Measurements from ENCODE around the gene FBXW7.

Gene FBXW7

DNA sequence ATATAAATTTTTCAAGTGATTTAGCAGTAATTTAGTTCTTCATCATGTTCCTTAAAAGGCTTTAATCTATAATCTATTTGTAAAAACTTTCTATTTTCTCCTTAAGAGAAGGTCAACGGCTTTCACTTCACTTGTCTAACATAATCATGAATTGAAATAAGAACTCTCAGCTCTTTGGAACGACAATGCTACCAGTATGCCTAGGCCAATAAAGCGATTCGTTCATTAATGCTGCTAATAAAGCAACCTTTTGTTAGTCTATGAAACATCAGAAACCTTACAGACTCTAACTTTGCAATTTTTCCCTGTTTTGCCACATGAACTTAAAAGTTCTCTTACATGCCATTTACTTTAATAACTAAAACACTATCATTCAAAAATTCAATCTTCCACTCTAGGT lies 47.6 kb downstream of the FBXW7 start:
- H3K4me3 ChIP-seq (ENCODE audit: low read length), result no peak overlapping the region
- TF ChIP-seq, protein P1, sequence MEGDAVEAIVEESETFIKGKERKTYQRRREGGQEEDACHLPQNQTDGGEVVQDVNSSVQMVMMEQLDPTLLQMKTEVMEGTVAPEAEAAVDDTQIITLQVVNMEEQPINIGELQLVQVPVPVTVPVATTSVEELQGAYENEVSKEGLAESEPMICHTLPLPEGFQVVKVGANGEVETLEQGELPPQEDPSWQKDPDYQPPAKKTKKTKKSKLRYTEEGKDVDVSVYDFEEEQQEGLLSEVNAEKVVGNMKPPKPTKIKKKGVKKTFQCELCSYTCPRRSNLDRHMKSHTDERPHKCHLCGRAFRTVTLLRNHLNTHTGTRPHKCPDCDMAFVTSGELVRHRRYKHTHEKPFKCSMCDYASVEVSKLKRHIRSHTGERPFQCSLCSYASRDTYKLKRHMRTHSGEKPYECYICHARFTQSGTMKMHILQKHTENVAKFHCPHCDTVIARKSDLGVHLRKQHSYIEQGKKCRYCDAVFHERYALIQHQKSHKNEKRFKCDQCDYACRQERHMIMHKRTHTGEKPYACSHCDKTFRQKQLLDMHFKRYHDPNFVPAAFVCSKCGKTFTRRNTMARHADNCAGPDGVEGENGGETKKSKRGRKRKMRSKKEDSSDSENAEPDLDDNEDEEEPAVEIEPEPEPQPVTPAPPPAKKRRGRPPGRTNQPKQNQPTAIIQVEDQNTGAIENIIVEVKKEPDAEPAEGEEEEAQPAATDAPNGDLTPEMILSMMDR (conservative IDR thresholded peaks at IDR 0.05; ENCODE audit: low read length), result no peak
- DNase-seq (ENCODE audit: low read depth), result no peak

DNA sequence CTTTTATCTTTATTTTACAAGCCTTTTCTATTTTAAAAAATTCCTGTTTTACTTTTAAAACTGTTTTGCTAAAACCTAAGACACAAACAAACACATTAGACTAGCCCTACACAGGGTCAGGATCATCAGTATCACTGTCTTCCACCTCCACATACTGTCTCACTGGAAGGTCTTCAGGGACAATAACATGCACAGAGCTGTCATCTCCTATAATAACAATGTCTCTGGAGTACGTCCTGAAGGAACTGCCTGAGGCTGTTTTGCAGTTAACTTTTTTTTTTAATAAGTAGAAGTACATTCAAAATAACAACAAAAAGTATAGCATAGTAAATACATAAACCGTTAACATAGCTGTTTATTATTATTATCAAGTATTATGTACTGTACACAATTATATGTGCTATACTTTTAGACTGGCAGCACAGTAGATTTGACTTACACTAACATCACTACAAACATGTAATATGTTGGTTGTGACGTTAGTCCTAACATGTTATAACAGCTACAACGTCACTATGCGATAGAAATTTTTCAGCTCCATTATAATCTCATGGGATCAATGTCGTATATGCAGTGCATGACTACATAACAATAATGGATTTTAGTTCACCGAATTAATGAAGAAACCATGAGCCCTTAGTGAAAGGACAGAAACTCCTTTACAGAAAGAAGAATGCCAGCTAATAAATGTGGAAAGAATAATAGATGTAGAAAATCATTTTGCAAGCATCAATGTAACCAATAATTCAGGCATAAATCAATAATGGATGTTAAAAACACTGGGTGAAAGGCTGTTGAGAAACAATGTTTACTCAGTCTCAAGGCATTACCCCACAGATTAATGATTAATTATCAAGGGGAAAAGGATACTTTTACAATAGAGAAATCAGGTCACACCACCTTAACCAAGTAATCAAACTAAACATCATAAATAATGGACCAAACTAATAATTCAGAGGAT lies 49.2 kb downstream of the FBXW7 start:
- no peak for DNase-seq (ENCODE audit: low read depth)
- TF ChIP-seq, protein P1 (conservative IDR thresholded peaks at IDR 0.05; ENCODE audit: low read length), result no peak
- H3K4me3 ChIP-seq (ENCODE audit: low read length), result no peak overlapping the region

DNA sequence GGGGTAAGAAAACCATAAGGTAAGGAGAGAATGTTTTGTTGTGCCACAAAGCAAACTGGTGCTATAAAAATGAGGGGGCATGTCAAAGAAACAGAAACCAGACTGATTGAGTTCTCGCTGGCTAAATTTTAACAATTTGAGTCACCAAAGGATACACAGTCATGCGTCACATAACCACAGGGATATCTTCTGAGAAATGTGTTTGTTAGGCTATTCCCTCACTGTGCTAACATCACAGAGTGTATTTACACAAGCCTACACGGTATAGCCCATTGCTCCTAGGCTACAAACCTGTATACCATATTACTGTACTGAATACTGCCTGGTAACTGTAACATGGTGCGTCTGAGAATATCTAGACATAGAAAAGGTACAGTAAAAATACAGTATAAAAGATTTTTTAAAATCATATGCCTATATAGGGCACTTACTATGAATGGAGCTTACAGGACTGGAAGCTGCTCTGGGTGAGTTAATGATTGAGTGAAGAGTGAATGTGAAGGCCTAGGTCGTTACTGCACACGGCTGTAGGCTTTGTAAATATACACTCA lies 50.1 kb downstream of the FBXW7 start:
- H3K4me3 ChIP-seq (ENCODE audit: low read length), result peak overlapping the region; percentile 1; the same call in 1 of the 2 replicates
- peak; percentile 63 for DNase-seq (ENCODE audit: low read depth)
- TF ChIP-seq, protein P1 (conservative IDR thresholded peaks at IDR 0.05; ENCODE audit: low read length), result no peak

DNA sequence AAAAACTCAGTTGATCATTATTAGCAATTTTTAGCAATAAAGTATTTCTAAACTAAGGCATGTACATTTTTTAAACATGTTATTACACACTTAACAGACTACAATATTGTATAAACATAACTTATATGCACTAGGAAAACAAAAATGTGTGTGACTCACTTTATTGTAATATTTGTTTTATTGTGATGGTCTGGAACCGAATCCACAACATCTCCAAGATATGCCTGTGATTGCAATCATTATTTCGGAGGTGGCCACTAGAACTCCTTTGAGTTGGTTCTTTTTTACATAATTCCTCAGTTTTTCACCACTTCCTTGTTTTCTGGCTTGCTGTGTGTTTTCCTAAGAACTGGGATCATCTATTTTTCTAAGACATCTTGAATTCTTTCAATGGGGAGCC lies 53.7 kb downstream of the FBXW7 start:
- TF ChIP-seq, protein P1 (conservative IDR thresholded peaks at IDR 0.05; ENCODE audit: low read length), result no peak
- H3K4me3 ChIP-seq (ENCODE audit: low read length), result no peak overlapping the region
- DNase-seq (ENCODE audit: low read depth), result no peak

DNA sequence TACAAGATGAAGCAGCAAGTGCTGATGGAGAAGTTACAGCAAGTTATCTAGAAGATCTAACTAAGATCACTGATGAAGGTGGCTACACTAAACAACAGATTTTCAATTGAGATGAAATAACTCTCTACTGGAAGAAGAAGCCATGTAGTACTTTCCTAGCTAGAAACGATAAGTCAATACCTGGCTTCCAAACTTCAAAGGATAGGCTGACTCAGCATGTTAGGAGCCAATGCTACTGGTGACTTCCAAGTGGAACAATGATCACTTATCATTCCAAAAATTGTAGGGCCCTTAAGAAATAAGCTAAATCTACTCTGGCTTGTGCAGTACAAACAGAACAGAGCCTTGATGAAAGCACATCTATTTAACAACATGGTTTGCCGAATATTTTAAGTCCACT lies 55.0 kb downstream of the FBXW7 start:
- H3K4me3 ChIP-seq (ENCODE audit: low read length), result no peak overlapping the region
- no peak for DNase-seq (ENCODE audit: low read depth)
- TF ChIP-seq, protein P1 (conservative IDR thresholded peaks at IDR 0.05; ENCODE audit: low read length), result no peak

DNA sequence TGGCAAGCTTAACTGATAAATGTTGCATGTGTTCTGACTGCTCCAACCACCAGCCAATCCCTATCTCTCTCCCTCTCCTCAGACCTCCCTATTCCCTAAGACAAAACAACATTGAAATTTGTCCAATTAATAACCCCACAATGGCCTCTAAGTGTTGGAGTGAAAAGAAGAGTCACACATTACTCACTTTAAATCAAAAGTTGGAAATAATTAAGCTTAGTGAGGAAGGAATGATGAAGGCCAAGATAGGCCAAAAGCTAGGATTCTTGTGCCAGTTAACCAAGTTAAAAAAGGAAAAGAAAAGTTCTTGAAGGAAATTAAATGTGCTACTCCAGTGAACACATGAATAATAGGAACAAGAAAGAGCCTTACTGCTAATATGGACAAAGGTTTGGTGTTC lies 55.6 kb downstream of the FBXW7 start:
- DNase-seq (ENCODE audit: low read depth), result no peak
- TF ChIP-seq, protein P1 (conservative IDR thresholded peaks at IDR 0.05; ENCODE audit: low read length), result no peak
- H3K4me3 ChIP-seq (ENCODE audit: low read length), result no peak overlapping the region
